ENCODE results near the gene SLC29A2.
A peak's percentile ranks its signal among the peaks of the same experiment; 100 is the strongest.
"Not testable (repeated sequence)": the region's sequence is repeated elsewhere in the genome, so short reads cannot be mapped to it uniquely, and the experiment has no call there.

SLC29A2 gene
- total RNA-seq = 0 to 3.4 (median 1.1) reads per million in 17 experiments

- peak in 3 of 4 experiments; percentile 18 to 57 (median 22) for DNase-seq
Observed at GRCh38 chr11:66371627-66372415, at the start of gene SLC29A2. TSS of gene SLC29A2 (minus strand) at chr11:66371760. CDS start at chr11:66371591, 169 bp downstream.

DNA sequence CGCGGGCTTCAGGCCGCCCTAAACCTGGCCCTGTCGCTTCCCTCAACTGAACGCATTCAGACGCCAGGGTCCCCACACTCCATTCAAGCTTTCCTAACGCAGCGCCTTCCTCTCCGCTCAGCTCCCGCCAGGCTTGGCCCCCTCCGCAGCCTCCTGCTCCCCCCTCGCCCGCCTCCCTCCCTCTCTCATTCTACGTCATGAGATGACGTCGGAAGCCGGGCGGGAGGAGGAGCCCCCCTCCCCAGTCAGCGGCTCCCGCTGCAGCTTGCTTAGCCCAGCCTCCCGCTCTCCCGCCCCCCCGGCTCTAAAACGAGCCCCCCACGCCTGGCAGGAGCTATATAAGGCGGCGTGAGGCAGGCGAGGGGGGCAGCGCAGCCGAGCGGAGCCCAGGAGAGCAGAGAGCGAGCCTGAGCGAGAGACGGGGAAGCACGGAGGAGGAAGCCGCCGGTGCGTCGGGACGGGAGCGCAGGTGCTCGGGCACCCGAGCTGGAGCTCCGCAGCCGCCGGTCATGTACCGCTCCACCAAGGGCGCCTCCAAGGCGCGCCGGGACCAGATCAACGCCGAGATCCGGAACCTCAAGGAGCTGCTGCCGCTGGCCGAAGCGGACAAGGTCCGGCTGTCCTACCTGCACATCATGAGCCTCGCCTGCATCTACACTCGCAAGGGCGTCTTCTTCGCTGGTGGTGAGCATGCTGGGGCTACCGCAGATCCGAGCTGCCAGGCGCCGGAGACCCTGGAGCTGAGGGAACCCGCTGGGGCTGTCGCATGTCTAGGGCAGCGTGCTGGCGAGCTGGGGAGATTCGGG is 49.3 kb upstream of the SLC29A2 start, which contains the start of gene NPAS4:
Gene NPAS4 (plus strand): TSS at position 365 of the 806 bp plus-strand sequence. CDS start 145 bp downstream, at position 510.
- DNase-seq = no peak

DNA sequence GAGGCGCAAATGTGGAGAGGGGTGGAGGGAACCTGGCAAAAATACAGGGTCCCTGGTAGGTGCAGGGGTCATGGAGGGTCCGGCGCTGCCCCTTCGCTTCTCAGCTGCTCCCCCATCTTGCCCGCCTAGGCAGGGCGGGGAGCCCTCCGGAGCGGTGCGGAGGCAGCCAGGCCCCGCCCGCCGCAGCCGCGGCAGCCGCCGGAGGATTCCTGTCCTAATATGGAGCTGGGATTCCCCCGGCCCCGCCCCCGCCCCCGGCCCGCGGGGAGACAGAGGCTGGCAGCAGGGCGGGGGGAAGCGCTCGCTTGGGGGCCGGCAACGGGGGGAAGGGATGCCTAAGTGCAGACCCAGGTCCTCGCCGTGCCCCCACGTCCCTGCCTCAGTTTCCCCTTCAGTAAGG is 48.3 kb upstream of the SLC29A2 start:
- no peak for DNase-seq

DNA sequence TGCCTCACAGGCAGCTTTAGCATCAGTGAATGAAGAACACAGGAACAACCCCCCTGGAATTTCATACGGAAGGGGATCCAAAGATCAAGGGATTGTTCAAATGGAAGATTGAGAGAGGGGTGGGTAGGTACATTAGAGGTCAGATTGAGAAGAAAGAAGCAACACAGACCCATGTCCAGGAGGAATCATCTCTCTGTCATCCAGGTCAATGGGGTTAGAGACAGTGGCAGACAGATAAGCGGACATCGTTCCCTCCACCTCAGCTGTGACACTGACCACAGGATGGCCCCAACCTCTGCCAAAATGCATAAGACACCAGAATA is 47.4 kb upstream of the SLC29A2 start:
- no peak for DNase-seq

DNA sequence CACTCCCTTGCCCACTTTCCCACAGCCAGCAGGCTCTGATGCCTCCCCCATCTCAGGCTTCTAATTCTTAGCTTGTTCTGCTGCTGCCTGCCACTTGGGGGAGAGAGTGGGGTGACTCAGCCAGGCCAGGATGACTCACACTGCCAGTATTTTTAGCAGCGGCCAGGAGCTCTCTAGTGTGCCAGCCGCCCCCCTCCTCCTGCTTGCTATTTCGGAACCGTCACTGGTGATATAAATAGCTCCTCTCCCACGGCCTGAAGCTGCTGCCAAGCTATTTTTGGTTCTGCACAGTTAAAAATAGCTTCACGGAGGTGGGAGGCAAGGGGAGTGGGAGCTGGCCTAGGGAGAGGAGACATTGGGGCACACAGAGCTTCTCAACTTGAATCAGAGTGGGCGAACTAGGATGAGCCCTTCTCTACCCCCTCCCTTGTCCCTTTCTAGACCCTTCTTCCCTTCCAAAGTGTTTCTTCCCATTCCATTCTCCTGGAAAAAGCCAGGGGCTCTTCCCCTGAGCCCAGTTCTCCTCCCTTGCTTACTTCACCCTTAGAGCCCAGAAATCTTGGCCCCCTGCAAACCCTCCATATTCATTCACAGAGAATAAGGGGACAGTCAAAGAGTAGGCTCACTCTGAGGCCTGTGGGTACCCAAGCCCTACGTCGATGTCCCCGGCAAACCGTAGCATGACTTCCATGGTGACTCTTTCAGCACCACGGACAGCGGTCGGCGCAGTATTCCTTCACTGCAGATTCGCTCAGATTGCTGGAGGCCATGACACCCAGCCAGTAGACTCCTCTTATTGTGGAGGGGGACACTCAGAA is 46.8 kb upstream of the SLC29A2 start:
- peak; percentile 86 to 93 (median 90) for DNase-seq

DNA sequence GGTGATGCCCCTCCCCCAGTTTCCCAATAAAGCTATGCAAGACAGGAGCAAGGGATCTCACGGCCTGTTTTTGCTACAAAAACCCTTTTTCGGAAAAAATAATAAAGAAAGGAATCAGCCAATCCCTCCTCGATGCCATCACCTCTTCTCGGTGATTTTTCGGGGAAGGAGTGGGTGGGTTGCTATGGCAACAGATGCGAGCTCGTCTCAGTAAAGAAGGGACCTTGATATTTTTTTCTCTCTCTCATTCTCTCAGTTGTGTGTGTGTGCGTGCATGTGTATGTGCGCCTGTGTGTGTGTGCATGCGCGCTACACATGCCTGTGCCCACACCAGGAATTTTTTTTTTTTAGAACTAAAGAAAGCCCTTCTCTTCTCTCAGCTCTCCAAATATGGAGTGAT is 45.4 kb upstream of the SLC29A2 start:
- DNase-seq = no peak

- peak in 1 of 4 experiments; percentile 23 for DNase-seq
Observed at GRCh38 chr11:66415423-66415822, 43.9 kb upstream of the SLC29A2 start.

GRCh38 chr11:66414120-66414934 is 42.8 kb upstream of the SLC29A2 start:
- no peak for DNase-seq

DNA sequence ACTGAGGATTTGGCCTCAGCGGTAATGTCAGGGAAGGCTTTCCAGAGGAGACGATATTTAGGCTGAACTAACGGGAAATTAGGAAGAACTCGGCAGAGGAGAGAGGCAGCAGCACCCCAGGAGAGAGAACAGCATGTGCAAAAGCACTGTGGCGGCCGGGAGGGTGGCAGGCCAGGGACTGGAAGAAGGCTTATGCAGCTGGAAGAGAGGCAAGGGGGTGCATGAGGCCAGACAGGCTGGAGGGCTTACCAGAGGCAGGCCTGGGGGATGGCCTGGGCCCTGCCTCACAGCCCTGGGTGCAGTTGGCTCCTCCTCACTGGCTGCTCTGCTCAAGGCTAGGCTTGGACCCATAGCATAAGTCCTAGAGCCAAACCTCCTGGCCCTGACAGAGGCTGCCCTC is 41.6 kb upstream of the SLC29A2 start:
- no peak for DNase-seq

- DNase-seq = no peak
Observed at GRCh38 chr11:66412110-66412509, 40.5 kb upstream of the SLC29A2 start.

- no peak for DNase-seq
Observed at GRCh38 chr11:66411323-66411722, 39.8 kb upstream of the SLC29A2 start.

- no peak for DNase-seq
Observed at GRCh38 chr11:66410191-66410590, 38.6 kb upstream of the SLC29A2 start.

GRCh38 chr11:66409226-66409625 is 37.7 kb upstream of the SLC29A2 start:
- DNase-seq = no peak

DNA sequence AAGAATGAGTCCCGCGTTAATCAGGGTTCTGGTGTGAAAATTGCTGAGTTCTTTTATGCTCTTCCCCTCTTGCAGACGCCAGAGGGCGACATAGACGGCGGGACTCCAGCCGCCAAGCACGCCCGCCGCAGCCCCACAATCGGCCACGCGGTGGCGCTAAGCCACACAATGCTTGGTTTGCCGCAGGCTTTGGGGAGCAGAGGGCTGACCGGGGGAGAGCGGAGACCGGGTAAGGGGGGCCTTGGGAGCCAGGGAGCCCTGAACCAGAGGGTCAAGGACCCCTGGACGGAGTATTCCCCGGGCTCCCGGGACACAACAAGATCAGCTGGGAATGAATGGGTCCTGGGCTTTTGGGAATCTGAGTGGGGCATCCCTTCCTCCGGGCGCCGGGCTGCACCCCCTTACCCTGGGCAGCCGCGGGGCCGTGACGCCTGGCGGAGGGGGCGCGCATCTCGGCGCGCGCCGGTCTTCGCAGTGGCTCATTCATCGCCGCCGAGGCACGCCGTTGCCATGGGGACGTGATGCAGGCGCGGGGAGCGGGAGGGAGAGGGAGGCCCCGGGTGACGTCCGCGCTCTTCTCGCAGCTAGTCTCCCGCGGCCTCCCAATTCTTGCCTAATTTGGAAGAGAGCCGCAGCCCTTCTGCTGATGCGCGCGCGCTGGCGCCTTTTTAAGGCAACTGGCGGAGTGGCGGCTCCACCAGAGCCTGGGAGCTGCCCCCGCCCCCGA is 37.1 kb upstream of the SLC29A2 start:
- peak; percentile 87 to 97 (median 94) for DNase-seq

DNA sequence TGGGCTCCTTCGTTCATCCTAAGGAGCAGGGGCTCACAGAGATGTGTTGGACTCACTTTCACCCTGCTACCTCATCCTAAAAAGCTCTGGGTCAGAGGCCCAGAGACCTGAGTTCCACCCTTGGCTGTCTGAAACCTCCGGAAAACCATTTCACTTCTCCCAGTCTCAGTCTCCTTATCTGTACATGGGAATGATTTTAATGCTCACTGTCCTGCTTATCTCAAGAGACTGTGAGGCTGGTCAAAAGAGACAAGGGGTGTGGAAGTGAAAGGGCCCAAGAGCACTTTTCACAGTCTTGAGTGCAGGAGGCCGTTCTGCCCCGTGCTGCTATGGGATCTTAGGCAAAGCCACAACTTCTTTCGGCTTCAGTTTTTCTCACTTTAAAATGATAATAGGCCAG is 36.1 kb upstream of the SLC29A2 start:
- no peak for DNase-seq

DNA sequence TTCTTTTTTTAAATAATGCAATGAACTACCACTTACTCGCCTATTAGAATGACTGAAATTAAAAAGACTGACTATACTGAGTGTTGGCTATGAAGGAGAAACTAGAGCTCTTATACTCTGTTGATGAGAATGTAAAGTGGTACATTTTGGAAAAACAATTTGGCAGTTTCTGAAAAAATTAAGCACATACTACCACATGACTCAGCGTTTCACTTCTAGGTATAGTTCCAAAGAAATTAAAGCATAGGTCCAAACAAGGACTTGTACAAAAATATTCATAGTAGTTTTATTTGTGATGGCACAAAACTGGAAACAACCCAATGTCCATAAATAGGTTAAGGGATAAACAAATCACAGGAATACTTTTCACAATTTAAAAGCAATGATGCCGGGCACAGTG is 22.4 kb upstream of the SLC29A2 start:
- DNase-seq = no peak

GRCh38 chr11:66391322-66391721 is 19.8 kb upstream of the SLC29A2 start:
- DNase-seq = no peak

GRCh38 chr11:66388780-66389386 is 17.3 kb upstream of the SLC29A2 start:
- DNase-seq = peak; percentile 79 to 88 (median 84)

DNA sequence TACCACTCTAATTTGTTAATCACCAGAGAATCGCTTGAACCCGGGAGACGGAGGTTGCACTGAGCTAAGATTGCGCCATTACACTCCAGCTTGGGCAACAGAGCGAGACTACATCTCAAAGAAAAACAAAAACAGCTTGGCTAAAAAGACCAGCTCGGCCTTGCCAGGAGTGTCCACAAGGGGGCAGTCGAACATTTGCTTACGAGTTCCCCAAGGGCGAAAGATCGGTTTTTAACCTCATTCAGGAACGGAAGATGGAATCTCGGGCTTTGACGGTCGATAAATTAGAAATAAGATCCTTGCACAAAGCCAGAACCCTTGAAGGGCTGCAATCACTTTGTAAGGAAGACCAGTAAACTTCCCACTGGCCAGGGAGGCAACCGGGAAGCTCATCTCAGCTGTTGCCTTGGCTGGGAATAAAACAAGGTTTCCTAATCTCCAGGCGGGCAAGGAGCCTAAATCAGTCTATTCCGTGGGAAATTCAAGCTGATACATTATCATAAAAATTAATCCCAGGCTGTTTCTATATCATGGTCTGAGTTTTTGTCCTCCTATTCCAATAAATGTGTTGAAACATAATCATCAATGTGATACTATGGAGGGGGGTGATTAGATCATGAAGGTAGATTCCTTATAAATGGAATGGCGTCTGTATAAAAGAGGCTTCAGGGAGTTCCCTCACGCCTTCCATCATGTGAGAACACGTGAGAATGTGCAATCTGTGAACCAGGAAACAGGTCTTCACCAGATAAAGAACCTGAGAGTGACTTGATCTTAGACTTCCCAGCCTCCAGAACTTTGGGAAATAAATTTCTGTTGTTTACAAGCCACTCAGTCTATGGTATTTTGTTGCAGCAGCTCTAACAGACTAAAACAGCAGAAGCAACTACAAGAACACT is 14.9 kb upstream of the SLC29A2 start:
- peak; percentile 87 to 96 (median 92) for DNase-seq

GRCh38 chr11:66384316-66384715 is 12.8 kb upstream of the SLC29A2 start:
- DNase-seq = not testable (repeated sequence)

All from suppressor macrophage (primary cell).